ENCODE measurements around the gene BLOC1S2. TPM values are rescaled to one million over a fixed set of nuclear protein-coding genes. Genes with fewer than 3 reads are reported as not detected.

The BLOC1S2 gene
- total RNA-seq = 75.7 and 131 TPM in 2 replicates

GRCh38 chr10:100286051-100287033, at the start of gene BLOC1S2:
TSS of gene BLOC1S2 (minus strand) at chr10:100286680. CDS start at chr10:100286659, 21 bp downstream.

GRCh38 chr10:100330079-100330478, 43.6 kb upstream of the BLOC1S2 start, which contains the start of gene PKD2L1:
TSS of gene PKD2L1 (minus strand) at chr10:100330228. CDS start at chr10:100330103, 125 bp downstream.

GRCh38 chr10:100267239-100268104, 19.0 kb downstream of the BLOC1S2 start, which contains the start of gene CWF19L1:
TSS of gene CWF19L1 (minus strand) at chr10:100267638. CDS start at chr10:100267593, 45 bp downstream.

Other genes with a start within 250 kb of the BLOC1S2 start
- not detected in 2 replicates for gene CPN1, start 204.8 kb downstream of the BLOC1S2 start, total RNA-seq
- gene ERLIN1, start 100.7 kb downstream of the BLOC1S2 start, total RNA-seq = 83.9 and 89.9 TPM in 2 replicates
- 34.9 and 40.0 TPM in 2 replicates for gene CHUK, start 57.1 kb downstream of the BLOC1S2 start, total RNA-seq
- 23.8 and 36.2 TPM in 2 replicates for gene CWF19L1, start 19.0 kb downstream of the BLOC1S2 start, total RNA-seq
- gene PKD2L1, start 43.5 kb upstream of the BLOC1S2 start, total RNA-seq = not detected in 2 replicates
- gene SCD, start 60.6 kb upstream of the BLOC1S2 start, total RNA-seq = 258 and 325 TPM in 2 replicates
- not detected in 2 replicates for gene WNT8B, start 176.3 kb upstream of the BLOC1S2 start, total RNA-seq
- gene SEC31B, start 233.2 kb upstream of the BLOC1S2 start, total RNA-seq = 0.68 and 2.2 TPM in 2 replicates
- 87.1 and 165 TPM in 2 replicates for gene NDUFB8, start 243.2 kb upstream of the BLOC1S2 start, total RNA-seq
- gene HIF1AN, start 249.3 kb upstream of the BLOC1S2 start, total RNA-seq = 10.6 and 17.8 TPM in 2 replicates

All from nasal cavity respiratory epithelium epithelial cell of viscerocranial mucosa (primary cell).